ENCODE measurements around the gene CTIF.

DNA sequence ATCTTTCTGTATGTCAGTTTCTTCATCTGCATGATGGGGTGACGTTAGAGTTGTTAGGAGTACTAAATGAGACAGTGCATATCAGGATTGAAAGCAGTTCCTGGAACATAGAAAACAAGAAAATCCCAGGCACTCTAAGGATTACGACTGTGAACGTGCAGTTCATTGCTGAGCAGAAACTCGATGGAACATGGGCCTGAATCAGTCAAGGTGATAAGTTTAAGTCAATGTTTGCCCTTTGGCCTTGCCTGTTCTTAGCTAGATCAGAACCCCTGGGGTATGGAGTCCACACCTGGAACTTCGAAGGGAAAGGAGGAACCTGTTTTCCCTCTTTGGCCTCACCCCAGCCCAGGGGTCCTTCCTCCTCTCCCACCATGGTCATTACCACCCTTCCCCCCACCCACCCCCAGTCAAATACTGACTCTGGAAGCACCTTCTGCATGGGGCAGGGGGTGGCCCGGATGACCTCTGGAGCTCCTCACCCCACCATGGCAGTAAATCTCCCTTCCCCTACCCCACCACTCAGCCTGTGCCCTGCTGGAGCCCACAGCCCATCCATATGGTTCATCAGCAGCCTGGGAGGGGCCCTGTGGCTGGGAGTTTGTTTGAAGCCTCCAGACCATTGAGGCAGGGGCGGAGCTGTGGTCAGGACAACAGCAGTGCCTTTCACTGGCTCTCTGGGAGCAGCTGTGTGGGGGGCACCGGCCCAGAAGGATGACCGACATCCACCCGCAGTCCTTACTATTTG lies 247.8 kb downstream of the CTIF start:
- TF ChIP-seq CTCF (IDR thresholded peaks at IDR 0.05): no peak
- no peak for TF ChIP-seq POLR2AphosphoS5 (IDR thresholded peaks at IDR 0.05)
- TF ChIP-seq POLR2A (IDR thresholded peaks at IDR 0.05): no peak
